HL-60/S4 treated with retinoic acid at 250 ng/mL for 4 days and 3 days (cell line): ENCODE data around the gene CXXC4.

Experiments
- in situ Hi-C: fragments of 300-500 bp; cut with MboI; formaldehyde crosslinking; loops from 2 replicates; pipeline ENCODE4 v1.7.0; 2022; ENCODE audit warnings: low sequenced_read_pairs

Gene CXXC4

DNA sequence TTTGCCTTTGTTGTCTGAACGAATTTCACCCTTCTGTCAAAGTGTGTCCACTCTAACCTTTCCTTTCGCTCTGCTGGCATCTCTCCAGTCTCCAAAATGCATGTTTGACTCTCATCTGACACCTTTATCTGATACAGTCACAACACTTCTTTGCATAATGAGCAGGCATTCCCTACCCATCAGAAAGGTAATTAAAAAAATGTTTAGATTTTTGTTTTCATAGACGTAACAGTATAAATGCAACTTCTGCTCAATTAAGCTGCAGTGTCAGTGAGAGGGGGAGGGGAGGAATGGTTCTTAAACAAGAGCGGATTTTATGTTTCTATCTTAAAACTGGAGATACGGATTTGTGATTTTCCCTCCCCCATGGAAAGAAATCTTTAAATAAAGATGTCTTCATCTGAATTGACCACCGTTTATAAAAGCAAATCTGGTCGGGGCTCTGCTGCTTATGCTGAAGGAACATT, 70.2 kb downstream of the CXXC4 start:
- in situ Hi-C loops, result no loop called here

DNA sequence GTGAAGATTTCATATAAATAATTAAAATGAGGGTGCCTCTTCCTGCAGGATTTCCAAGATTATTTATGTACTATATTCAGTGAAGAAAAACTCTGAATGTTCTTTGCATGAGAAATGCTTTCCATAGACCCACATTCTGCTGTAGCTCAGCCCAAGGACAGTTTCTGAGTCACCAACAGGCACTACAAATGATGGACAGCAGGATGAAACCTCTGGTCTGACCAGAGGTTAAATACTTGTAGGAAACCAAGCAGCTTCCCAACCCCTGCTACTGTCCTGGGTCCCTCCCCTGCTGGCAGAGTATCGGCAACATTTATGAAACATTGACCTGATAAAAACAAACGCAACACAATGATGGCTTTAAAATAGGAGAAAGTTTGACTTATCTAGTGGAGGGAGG, 73.1 kb downstream of the CXXC4 start:
- in situ Hi-C loops, result no loop called here

GRCh38 chr4:104420766-104421165, 73.9 kb downstream of the CXXC4 start:
- in situ Hi-C loops, result no loop called here
